NB4 (cell line): Measurements from ENCODE around the gene CACNA1D.

Source experiments
- DNase-seq: peaks from one replicate; pipeline ENCODE4 v3.0.0; 2010; ENCODE audit warnings: low read depth
- H3K4me3 ChIP-seq: one replicate; pipeline ENCODE4 v1.5.1; 2011; ENCODE audit warnings: mild to moderate bottlenecking, low read depth, low read length, moderate library complexity
- MYC ChIP-seq: IDR thresholded peaks from 2 replicates; pipeline ENCODE4 v1.6.1; 2011; ENCODE audit warnings: low read depth, low read length
- POLR2A ChIP-seq: IDR thresholded peaks from 2 replicates; pipeline ENCODE4 v1.6.1; 2011; ENCODE audit warnings: mild to moderate bottlenecking; ENCODE audit not compliant: insufficient read length; ENCODE audit errors: extremely low read depth
- TF ChIP-seq, protein P1 (sequence below): IDR thresholded peaks from 2 replicates; pipeline ENCODE4 v1.6.1; 2011; ENCODE audit warnings: low read depth, low read length
- TF ChIP-seq, protein P2 (sequence below): IDR thresholded peaks from one replicate; pipeline ENCODE4 v1.5.1; 2012; ENCODE audit warnings: low read depth, low read length

Gene CACNA1D

DNA sequence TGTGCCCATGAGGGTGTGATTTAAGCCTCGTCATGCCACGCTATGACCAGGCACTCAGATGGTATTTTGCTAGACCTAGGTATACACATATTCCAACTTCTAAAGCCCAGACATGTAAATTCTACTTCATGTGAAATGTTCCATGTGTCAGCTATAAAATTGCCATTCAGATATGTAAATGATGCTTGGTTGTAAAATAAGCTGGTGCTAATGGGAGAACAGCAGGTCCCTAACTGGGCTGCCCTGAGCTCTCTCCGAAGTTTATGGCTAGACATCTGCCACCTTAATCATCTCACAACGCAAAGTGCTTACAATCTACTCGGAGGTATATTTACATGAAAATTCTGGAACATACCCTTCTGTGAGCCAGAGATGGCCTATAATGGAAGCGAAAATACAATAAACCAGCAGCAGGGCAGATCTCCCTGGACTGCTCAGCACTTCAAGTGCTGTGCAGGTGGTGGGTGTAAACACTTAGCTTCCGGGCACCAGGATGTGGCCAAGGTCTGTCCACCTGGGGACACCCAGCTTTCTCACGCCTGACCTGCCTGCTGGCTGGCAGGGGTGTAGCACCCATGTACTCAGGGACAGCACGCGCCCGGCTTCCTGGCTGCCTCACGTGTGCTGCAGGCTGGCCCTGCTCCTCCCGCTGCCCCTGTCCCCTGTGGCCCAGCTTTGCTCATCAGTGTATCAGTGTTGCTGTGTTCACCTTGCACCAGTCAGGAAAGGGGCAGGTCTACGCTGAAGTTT lies 269.8 kb downstream of the CACNA1D start:
- no peak for DNase-seq
- H3K4me3 ChIP-seq = no peak overlapping the region
- TF ChIP-seq, protein P1, sequence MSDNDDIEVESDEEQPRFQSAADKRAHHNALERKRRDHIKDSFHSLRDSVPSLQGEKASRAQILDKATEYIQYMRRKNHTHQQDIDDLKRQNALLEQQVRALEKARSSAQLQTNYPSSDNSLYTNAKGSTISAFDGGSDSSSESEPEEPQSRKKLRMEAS = no peak
- TF ChIP-seq POLR2A (no peak), MYC (no peak)
- TF ChIP-seq, protein P2, sequence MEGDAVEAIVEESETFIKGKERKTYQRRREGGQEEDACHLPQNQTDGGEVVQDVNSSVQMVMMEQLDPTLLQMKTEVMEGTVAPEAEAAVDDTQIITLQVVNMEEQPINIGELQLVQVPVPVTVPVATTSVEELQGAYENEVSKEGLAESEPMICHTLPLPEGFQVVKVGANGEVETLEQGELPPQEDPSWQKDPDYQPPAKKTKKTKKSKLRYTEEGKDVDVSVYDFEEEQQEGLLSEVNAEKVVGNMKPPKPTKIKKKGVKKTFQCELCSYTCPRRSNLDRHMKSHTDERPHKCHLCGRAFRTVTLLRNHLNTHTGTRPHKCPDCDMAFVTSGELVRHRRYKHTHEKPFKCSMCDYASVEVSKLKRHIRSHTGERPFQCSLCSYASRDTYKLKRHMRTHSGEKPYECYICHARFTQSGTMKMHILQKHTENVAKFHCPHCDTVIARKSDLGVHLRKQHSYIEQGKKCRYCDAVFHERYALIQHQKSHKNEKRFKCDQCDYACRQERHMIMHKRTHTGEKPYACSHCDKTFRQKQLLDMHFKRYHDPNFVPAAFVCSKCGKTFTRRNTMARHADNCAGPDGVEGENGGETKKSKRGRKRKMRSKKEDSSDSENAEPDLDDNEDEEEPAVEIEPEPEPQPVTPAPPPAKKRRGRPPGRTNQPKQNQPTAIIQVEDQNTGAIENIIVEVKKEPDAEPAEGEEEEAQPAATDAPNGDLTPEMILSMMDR = no peak

DNA sequence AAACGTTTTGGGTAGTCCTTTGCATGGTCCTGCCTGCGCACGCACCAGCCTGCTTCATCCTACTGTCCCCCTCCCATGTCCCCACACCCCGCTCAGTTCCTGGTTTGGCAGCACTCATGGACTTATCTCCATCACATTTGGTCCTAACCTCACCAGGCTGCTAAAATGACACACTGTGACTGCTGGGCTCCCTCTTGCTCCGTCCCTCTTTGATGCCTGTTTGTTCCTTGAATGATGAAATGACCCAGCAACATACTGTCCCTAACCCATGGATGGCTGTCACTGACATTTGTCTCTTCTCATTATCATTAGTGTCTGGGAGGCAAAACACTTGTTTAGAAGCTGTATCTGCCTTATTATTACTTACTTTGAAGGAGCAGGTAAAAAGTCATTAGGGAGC lies 271.3 kb downstream of the CACNA1D start:
- DNase-seq = no peak
- no peak overlapping the region for H3K4me3 ChIP-seq
- TF ChIP-seq POLR2A (no peak), MYC (no peak)
- TF ChIP-seq, protein P2 = no peak
- TF ChIP-seq, protein P1 = no peak

DNA sequence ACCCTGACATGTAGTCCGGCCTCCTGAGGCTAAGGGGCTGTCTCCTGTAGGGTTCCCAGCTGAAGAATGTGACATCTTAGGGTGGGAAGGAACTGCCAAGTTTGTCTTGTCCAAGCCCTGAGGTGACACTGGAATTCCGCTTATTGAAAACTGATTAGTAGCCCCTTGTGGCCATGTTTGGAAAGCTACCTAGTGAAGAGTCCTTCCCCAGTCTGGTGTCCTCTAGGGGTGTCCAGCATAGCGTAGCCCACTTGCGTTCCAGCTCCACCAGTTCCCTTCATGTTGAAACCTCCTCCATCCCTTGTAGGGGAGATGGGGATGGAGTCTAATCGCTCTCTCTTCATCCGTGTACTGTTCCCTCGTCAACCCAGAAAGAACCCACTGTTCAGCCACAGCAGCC lies 272.3 kb downstream of the CACNA1D start:
- DNase-seq = no peak
- H3K4me3 ChIP-seq = no peak overlapping the region
- TF ChIP-seq, protein P1 = no peak
- no peak for TF ChIP-seq MYC
- no peak for TF ChIP-seq POLR2A

DNA sequence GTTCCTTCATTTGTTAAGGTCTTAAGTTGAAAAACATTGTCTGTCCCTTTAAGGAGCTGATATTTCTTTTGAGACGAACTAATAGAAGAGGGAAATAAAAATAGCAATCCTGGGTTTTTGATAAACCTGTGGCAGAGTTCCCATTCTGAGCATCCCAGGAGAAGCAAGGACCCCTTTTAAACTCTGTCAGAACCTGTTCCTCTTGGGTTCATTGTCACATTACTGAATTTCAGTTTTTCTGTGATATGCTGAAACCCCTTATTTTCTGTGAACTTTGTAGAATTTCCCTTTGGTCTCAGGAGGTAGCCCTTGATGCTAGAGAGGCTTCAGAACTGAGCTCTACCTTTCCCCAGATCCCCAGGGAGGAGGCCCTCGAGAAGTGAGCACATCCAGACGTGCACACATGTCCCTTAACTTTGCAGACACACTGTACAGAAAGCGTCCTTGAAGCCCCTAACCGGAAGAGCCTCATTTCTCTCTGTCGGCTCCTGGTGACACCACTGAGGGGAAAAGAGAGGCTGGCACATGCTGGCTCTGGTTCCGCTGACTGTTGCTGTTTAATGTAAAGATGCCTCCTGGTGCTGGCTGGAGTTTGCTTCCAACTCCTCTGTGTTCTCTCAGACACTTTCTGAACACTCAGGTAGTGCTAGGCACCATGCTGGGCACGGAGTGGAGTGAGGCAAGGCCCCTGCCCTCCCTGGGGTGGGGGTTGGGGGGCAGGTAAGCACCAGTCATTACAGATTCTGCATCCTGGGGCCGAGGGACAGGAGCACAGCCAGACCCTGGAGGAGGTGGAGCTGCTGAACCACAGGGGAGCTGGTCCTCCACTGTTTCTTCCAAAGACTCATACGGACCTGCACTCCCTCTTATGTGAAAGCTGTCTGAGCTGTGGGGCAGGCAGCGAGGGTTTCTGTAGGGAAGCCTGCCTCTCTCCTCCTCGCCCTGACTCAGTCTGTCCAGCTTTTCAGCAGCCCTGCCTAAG lies 274.4 kb downstream of the CACNA1D start:
- TF ChIP-seq MYC (no peak), POLR2A (no peak)
- TF ChIP-seq, protein P1 = no peak
- TF ChIP-seq, protein P2 = no peak
- DNase-seq = no peak
- H3K4me3 ChIP-seq = no peak overlapping the region

DNA sequence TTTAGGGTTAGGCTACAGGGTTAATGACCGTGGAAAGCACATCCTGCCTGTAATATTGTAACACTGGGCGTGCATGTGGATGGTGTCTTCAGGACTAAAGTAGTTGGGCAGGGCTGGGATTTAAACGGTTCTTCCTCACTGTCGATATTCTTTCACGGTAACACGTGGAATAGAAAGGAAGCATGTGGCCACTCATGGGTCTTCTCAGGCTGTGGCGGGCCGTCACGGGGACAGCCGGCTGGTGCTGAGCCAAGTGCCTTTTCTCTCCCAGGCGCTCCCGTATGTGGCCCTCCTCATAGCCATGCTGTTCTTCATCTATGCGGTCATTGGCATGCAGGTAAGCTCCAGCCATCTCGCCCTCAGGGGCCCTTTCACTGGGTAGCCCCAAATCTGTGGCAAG lies 278.2 kb downstream of the CACNA1D start:
- H3K4me3 ChIP-seq = no peak overlapping the region
- TF ChIP-seq, protein P2 = no peak
- no peak for TF ChIP-seq MYC
- TF ChIP-seq POLR2A = no peak
- TF ChIP-seq, protein P1 = no peak
- DNase-seq = no peak

DNA sequence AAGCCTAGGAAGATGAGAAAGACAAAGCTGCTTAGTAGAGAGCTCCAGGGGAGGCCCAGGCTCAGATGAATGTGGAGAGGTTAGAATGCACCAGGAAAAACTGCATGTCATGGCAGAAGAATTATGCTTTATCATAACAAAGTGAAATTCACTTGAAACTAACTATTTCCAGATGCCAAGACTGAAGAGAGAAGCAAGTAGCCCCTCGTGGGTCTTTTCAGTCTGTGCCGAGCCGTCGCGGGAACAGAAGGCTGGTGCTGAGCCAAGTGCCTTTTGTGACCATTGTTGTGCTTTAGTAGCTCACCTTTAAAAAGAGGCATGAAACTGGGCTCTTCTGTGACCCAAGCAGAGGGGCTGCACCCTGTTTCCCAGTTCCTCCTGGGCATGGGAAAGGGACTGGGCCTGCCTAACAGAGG lies 278.6 kb downstream of the CACNA1D start:
- DNase-seq = no peak
- no peak overlapping the region for H3K4me3 ChIP-seq
- TF ChIP-seq MYC = no peak
- TF ChIP-seq, protein P2 = no peak
- TF ChIP-seq POLR2A = no peak
- TF ChIP-seq, protein P1 = no peak
